Hepatocyte (in vitro differentiated cells): ENCODE results near the gene DPPA5. TPM values are rescaled to one million over a fixed set of nuclear protein-coding genes. Genes with fewer than 3 reads are reported as not detected.

Source experiments
- DNase-seq: peaks from one replicate; pipeline ENCODE4 v3.0.0-alpha.2; 2016; ENCODE audit warnings: low spot score
- H2AFZ ChIP-seq: fragments of 200-600 bp; sonication (generic); 2 replicates; pipeline ENCODE4 v1.6.0; 2016; ENCODE audit warnings: antibody characterized with exemption, mild to moderate bottlenecking
- H3K27ac ChIP-seq: fragments of 200-600 bp; sonication (generic); 2 replicates; pipeline ENCODE4 v1.5.1; 2016; ENCODE audit warnings: mild to moderate bottlenecking
- H3K27me3 ChIP-seq: fragments of 200-600 bp; sonication (generic); 2 replicates; pipeline ENCODE4 v1.6.1; 2016
- H3K36me3 ChIP-seq: fragments of 200-600 bp; sonication (generic); replicated peaks from 2 replicates; pipeline ENCODE4 v1.5.1; 2016; ENCODE audit warnings: low read depth; ENCODE audit not compliant: insufficient read depth
- H3K4me1 ChIP-seq: fragments of 200-600 bp; sonication (generic); 2 replicates; pipeline ENCODE4 v1.5.1; 2016; ENCODE audit warnings: mild to moderate bottlenecking, moderate library complexity; ENCODE audit not compliant: insufficient read depth
- H3K4me2 ChIP-seq: fragments of 200-600 bp; sonication (generic); 2 replicates; pipeline ENCODE4 v1.6.0; 2016
- H3K4me3 ChIP-seq: fragments of 200-600 bp; sonication (generic); 2 replicates; pipeline ENCODE4 v1.5.1; 2016; ENCODE audit warnings: mild to moderate bottlenecking
- H3K79me2 ChIP-seq: fragments of 200-600 bp; sonication (generic); 2 replicates; pipeline ENCODE4 v1.6.0; 2017; ENCODE audit warnings: mild to moderate bottlenecking
- H3K9me2 ChIP-seq: fragments of 200-600 bp; sonication (generic); replicated peaks from 2 replicates; pipeline ENCODE4 v1.6.0; 2017; ENCODE audit warnings: mild to moderate bottlenecking; ENCODE audit not compliant: insufficient read depth
- H3K9me3 ChIP-seq: fragments of 200-600 bp; sonication (generic); 2 replicates; pipeline ENCODE4 v1.5.1; 2016; ENCODE audit warnings: low read depth, mild to moderate bottlenecking
- H4K20me1 ChIP-seq: fragments of 200-600 bp; sonication (generic); 2 replicates; pipeline ENCODE4 v1.6.0; 2016; ENCODE audit warnings: mild to moderate bottlenecking; ENCODE audit not compliant: insufficient read depth, poor library complexity, severe bottlenecking
- CTCF ChIP-seq: fragments of 200-600 bp; sonication (generic); IDR thresholded peaks from 2 replicates; pipeline ENCODE4 v1.5.1; 2016; ENCODE audit warnings: antibody characterized with exemption, mild to moderate bottlenecking; ENCODE audit not compliant: poor library complexity
- EZH2 ChIP-seq: fragments of 200-600 bp; sonication (generic); IDR thresholded peaks from 2 replicates; pipeline ENCODE4 v1.6.1; 2016; ENCODE audit warnings: antibody characterized with exemption, mild to moderate bottlenecking, borderline replicate concordance
- EZH2phosphoT487 ChIP-seq: fragments of 200-600 bp; sonication (generic); IDR thresholded peaks from one replicate; pipeline ENCODE4 v1.6.1; 2018; ENCODE audit warnings: antibody characterized with exemption, mild to moderate bottlenecking, low read depth, moderate library complexity; ENCODE audit not compliant: unreplicated experiment, severe bottlenecking
- WGBS: methylation state at CpG from one replicate; pipeline ENCODE4 v1.1.6; 2016; ENCODE audit warnings: low lambda C conversion rate; ENCODE audit errors: missing lambda C conversion rate; 5-methylcytosine and 5-hydroxymethylcytosine counted together
- polyA plus RNA-seq: library from polyadenylated mRNA; unstranded; fragments of >200 nt; fragmentation: Nextera tagmentation; extraction: Ambion mirVana; gene quantifications from 2 replicates; pipeline ENCODE4 v1.2.1, GENCODE V29; 2016
- total RNA-seq: library from RNA; depleted of rRNA; stranded (reverse); fragments of >200 nt; gene quantifications from 2 replicates; pipeline ENCODE4 v1.2.3, GENCODE V29; 2014

The DPPA5 gene
- total and polyA plus RNA-seq, 2 experiments from 2014 or later = not detected

- no peaks in the 10 kb centered on the region for H3K36me3 ChIP-seq
- WGBS = 97% methylated on average over 10 of the region's 10 CpGs
- TF ChIP-seq EZH2 (no peak), CTCF (no peak), EZH2phosphoT487 (no peak)
Observed at GRCh38 chr6:73372516-73372915, 18.4 kb upstream of the DPPA5 start.

GRCh38 chr6:73371984-73372383, 17.9 kb upstream of the DPPA5 start:
- Histone ChIP-seq H3K9me2 (no peaks in the 10 kb centered on the region), H4K20me1 (no peaks in the 10 kb centered on the region), H3K4me1 (no peaks in the 10 kb centered on the region), H3K79me2 (no peaks in the 10 kb centered on the region), H3K4me2 (no peak overlapping the region), H2AFZ (no peak overlapping the region), H3K27ac (no peak overlapping the region), H3K9me3 (no peaks in the 10 kb centered on the region), H3K36me3 (no peaks in the 10 kb centered on the region), H3K4me3 (no peak overlapping the region), H3K27me3 (no peaks in the 10 kb centered on the region)
- DNase-seq = no peak
- WGBS = 96% methylated on average over 4 of the region's 4 CpGs
- TF ChIP-seq CTCF = no peak
- TF ChIP-seq EZH2 = no peak
- TF ChIP-seq EZH2phosphoT487 = no peak

More at GRCh38 chr6:73372516-73372915, 18.4 kb upstream of the DPPA5 start:
- Histone ChIP-seq H3K79me2 (no peaks in the 10 kb centered on the region), H2AFZ (no peak overlapping the region), H3K9me3 (no peaks in the 10 kb centered on the region), H3K4me1 (no peaks in the 10 kb centered on the region), H3K27me3 (no peaks in the 10 kb centered on the region), H3K4me3 (no peak overlapping the region), H3K9me2 (no peaks in the 10 kb centered on the region), H4K20me1 (no peaks in the 10 kb centered on the region), H3K27ac (no peak overlapping the region), H3K4me2 (no peak overlapping the region)
- no peak for DNase-seq

GRCh38 chr6:73369563-73369962, 15.5 kb upstream of the DPPA5 start, which contains the start of gene OOEP:
Gene OOEP, minus strand, starts transcription at chr6:73369897. Its CDS starts 105 bp downstream, at chr6:73369792.
- Histone ChIP-seq H2AFZ (no peak within 1 kb of the TSS), H3K9me3 (no peaks in the 10 kb centered on the region), H3K9me2 (no peaks in the 10 kb centered on the region), H4K20me1 (no peaks in the 10 kb centered on the region), H3K27me3 (no peaks in the 10 kb centered on the region), H3K36me3 (no peaks in the 10 kb centered on the region), H3K4me1 (no peaks in the 10 kb centered on the region), H3K27ac (no peak within 1 kb of the TSS), H3K4me2 (no peak within 1 kb of the TSS), H3K79me2 (no peaks in the 10 kb centered on the region), H3K4me3 (no peak within 1 kb of the TSS)
- DNase-seq = no peak
- 98% methylated on average over 36 of the region's 36 CpGs for WGBS
- TF ChIP-seq EZH2phosphoT487 (no peak), EZH2 (no peak), CTCF (no peak)

GRCh38 chr6:73369157-73369556, 15.1 kb upstream of the DPPA5 start:
- no peak overlapping the region for H3K4me2 ChIP-seq
- H3K36me3 ChIP-seq = no peaks in the 10 kb centered on the region
- H2AFZ ChIP-seq = no peak overlapping the region
- no peaks in the 10 kb centered on the region for H4K20me1 ChIP-seq
- no peaks in the 10 kb centered on the region for H3K4me1 ChIP-seq
- no peaks in the 10 kb centered on the region for H3K27me3 ChIP-seq
- DNase-seq = no peak
- H3K27ac ChIP-seq = no peak overlapping the region
- no peaks in the 10 kb centered on the region for H3K9me2 ChIP-seq
- 95% methylated on average over 14 of the region's 14 CpGs for WGBS
- no peak overlapping the region for H3K4me3 ChIP-seq
- no peaks in the 10 kb centered on the region for H3K9me3 ChIP-seq
- H3K79me2 ChIP-seq = no peaks in the 10 kb centered on the region
- TF ChIP-seq CTCF (no peak), EZH2phosphoT487 (no peak), EZH2 (no peak)
